Islet precursor cell (in vitro differentiated cells): ENCODE measurements around the gene CCNDBP1.
A peak's percentile ranks its signal among the peaks of the same experiment; 100 is the strongest.
"Not testable (repeated sequence)": the region's sequence is repeated elsewhere in the genome, so short reads cannot be mapped to it uniquely, and the experiment has no call there.

ENCODE experiments used
- DNase-seq: peaks from one replicate; pipeline ENCODE4 v3.0.0-alpha.2; 2018

The CCNDBP1 gene, protein sequence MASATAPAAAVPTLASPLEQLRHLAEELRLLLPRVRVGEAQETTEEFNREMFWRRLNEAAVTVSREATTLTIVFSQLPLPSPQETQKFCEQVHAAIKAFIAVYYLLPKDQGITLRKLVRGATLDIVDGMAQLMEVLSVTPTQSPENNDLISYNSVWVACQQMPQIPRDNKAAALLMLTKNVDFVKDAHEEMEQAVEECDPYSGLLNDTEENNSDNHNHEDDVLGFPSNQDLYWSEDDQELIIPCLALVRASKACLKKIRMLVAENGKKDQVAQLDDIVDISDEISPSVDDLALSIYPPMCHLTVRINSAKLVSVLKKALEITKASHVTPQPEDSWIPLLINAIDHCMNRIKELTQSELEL

GRCh38 chr15:43185157-43186002 is at the start of gene CCNDBP1:
Gene CCNDBP1 (plus strand): TSS chr15:43185403. CDS start chr15:43185499, 96 bp downstream.
- peak; percentile 99 for DNase-seq

DNA sequence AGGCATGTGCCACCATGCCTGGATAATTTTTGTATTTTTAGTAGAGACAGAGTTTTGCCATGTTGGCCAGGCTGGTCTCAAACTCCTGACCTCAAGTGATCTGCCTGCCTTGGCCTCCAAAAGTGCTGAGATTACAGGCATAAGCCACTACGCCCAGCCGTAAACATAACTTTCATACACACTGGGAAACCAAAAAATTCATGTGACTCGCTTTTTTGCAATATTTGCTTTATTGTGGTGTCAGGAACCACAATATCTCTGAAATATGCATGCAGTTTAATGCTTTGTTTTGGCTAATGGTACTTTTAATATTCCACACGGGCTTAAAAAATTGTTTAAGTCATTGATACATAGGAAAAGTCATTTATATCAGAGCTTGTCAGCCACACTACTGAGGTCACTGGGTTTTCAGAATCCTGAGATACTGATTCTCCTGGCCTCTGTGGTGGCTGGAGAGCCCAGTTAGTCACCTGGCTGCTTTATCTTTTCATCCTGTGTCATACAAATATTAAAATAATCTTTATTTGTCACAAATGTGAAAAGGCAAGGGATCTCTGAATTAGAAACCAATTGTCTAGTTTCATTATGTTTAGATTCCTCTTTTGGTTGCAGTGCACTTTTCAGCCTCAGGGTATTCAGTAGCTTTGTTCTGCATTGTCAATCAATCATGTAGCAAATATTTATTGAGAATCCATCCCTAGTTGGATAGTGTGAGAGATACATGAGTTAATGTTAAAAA is 41.8 kb upstream of the CCNDBP1 start:
- no peak for DNase-seq

DNA sequence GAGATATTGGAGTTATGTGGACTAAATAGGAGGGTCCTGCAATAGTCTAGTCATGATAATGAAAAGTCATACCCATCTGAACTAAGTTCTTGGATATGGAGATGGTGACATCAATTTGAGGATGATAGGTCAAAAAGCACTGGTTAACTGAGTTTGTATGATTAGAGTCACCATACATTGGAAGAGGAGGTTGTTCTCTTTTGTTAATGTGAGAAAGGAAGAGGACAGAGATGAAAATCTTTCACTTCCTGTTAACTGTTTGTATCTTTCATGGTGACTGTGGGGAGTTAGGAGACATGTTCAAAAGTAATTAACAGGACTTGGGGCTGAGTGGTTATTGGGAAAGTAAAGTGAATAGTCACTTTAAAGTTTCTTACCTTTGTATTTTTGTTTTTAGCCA is 40.7 kb upstream of the CCNDBP1 start:
- DNase-seq, result no peak

- DNase-seq, result no peak
Measured at GRCh38 chr15:43146184-43146583, 39.0 kb upstream of the CCNDBP1 start.

DNA sequence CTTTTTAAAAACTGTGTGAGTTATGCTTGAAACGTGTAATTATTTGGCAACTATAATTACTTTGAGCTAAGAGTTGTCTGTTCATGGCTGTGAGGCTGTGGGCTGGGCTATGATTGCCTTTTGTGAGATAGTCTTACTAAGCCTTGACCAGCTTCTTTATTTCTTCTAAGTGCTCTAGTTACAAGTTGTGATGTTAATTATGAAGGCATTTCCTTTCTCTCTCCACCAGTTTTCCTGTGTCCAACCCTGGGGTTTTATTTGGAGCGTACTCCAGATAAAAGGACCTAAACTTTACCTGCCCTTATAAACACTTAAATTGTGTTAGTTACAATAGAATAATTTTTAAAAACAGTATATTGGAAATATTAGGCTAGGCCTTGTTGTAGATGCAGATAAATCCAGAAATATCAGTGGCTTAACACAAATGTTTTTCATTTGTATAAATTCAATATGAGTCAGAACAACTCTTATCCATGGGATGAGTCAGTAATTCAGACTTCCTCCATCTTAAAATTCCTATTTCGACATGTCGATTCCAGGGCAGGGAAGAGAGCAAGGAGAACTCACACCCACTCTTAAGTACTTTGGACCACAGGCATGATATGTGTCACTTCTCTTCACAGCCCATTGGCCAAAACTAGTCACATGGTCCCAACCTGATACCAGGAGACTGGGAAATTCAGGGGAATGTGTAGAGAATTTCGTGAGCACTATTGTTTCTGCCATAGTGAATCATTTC is 34.8 kb upstream of the CCNDBP1 start:
- no peak for DNase-seq

- no peak for DNase-seq
Measured at GRCh38 chr15:43151688-43152087, 33.5 kb upstream of the CCNDBP1 start.

DNA sequence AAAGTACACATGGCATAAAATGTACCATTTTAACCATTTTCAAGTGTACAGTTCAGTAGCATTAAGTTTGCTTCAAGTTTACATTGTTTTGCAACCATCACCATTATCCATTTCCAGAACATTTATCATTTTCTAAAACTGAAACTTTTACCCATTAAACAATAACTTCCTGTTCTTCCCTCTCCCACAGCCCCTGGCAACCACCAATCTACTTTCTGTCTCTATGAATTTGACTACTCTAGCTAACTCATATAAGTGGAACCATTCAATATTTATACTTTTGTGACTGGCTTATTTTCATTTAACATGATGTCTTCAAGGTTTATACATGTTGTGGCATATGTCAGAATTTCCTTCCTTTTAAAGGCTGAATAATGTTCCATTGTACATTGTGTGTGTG is 31.9 kb upstream of the CCNDBP1 start:
- no peak for DNase-seq

DNA sequence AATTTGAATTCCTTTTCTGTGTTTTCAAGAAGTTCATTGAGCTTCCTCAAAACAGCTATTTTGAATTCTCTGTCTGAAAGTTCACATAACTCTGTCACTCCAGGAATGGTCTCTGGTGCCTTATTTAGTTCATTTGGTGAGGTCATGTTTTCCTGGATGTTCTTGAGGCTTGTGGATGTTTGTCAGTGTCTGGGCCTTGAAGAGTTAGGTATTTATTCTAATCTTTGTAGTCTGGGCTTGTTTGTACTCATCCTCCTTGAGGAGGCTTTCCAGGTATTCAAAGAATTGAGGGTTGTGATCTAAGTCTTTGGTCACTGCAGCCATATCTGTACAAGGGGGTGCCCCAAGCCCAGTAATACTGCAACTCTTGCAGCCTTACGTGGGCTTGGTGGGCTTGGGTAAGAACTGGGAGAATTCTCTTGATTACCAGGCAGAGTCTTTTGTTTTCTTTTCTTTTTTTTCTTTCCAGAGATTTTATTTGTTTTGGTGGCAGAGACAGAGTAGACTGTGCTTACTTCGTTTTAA is 19.3 kb upstream of the CCNDBP1 start:
- DNase-seq, result no peak

DNA sequence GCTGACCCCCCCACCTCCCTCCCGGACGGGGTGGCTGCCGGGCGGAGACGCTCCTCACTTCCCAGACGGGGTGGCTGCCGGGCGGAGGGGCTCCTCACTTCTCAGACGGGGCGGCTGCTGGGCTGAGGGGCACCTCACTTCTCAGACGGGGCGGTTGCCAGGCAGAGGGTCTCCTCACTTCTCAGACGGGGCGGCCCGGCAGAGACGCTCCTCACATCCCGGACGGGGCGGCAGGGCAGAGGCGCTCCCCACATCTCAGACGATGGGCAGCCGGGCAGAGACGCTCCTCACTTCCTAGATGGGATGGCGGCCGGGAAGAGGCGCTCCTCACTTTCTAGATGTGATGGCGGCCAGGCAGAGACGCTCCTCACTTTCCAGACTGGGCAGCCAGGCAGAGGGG is 17.9 kb upstream of the CCNDBP1 start:
- DNase-seq, result not testable (repeated sequence)

- DNase-seq, result peak; percentile 51
Measured at GRCh38 chr15:43168192-43169107, 16.8 kb upstream of the CCNDBP1 start.

- DNase-seq, result no peak
Measured at GRCh38 chr15:43169888-43170287, 15.3 kb upstream of the CCNDBP1 start.

- not testable (repeated sequence) for DNase-seq
Measured at GRCh38 chr15:43175656-43176309, 9.4 kb upstream of the CCNDBP1 start.

DNA sequence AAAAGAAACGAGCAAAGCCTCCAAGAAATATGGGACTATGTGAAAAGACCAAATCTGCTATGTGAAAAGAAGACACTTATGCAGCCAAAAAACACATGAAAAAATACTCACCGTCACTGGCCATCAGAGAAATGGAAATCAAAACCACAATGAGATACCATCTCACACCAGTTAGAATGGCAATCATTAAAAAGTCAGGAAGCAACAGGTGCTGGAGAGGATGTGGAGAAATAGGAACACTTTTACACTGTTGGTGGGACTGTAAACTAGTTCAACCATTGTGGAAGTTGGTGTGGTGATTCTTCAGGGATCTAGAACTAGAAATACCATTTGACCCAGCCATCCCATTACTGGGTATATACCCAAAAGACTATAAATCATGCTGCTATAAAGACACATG is 8.1 kb upstream of the CCNDBP1 start:
- not testable (repeated sequence) for DNase-seq

GRCh38 chr15:43183270-43183669 is 1.9 kb upstream of the CCNDBP1 start:
- no peak for DNase-seq

DNA sequence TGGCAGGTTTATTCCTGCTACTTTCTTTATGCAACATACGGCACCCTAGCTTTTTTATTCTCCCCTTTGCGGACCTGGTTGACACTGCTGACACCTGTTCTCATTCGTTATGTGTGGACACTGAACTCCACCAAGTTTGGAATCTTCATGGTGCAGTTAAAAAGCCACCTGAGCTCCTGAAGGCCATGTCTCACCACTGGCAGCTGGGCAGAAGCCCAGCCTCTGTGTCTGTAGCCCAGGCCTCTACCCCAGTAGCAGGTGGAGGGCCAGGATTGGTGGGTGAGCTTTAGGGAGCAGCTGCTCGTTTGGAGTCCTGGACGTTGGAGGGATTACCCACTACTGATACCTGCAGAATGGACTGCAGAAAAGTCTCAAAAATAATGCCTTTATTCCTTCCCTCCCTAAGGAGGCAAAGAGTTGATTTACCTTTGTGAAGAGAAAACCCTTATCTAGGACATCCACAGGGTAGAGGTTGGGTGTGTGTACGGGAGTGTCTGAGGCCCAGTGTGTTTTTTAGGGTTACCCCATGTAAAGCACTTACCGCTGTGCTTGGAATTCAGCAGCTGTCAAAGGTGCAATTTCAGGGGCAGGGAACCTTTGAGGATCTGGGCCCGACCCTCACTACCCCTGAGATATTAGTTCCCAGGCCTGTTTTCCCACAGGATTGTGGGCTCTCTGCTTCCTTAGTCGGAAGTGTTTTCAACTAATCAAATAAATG is 637 bp upstream of the CCNDBP1 start:
- DNase-seq, result no peak

- DNase-seq, result no peak
Measured at GRCh38 chr15:43186003-43186353, 775 bp downstream of the CCNDBP1 start.

- DNase-seq, result no peak
Measured at GRCh38 chr15:43187544-43188155, 2.4 kb downstream of the CCNDBP1 start.

DNA sequence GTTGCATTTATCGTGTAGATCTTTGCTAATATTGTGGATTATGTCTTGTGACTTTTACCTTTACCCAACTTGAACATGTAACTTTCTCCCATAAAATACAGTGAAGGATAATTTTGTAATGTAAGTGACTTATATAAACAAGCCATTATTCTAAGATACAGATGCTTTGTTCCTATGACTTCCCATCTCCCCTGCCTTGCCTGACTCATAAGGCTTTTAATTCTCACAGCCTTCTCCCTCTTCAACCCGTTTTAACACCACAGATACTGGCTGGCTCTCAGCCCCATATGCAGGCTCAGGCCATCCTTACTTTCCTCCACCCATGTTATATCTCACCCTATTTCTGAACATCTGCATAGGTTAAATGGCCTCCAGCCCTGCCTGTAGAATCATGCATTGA is 4.1 kb downstream of the CCNDBP1 start:
- DNase-seq, result no peak

DNA sequence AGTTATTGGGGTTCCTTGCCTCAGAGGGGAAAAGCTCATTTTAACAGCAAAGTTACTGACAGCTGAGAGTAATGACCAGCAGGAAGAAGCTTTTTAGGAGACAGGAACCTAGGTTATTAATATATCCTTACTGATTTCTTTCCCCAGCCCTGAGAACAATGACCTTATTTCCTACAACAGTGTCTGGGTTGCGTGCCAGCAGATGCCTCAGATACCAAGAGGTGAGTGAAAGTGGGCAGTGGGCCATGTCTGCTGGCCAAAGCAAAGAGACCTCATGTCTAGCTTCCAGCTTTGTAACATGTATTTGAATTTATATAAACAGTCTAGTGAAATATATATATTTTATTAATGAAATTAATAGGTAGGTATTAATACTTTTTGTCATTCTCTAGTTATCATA is 5.0 kb downstream of the CCNDBP1 start:
- DNase-seq, result no peak

DNA sequence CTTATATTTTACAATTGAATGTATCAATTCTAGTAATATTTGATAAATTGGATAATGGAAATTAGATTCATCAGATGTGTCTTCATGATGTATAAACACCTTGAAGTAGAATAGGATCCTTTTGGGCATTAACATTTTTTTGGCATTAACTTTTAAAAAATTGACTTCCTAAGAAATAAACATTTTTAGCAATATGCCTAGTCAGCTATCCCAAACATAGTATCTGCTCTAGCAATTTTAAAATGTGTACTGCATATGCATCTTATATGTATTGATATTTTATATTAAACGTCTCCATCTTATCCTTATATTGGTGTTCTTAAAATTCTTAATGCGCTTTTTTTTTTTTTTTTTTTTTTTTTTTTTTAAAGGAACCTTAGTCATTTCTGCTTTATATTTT is 8.5 kb downstream of the CCNDBP1 start:
- no peak for DNase-seq
